Ishikawa (cell line): ENCODE measurements around the gene ADGRL3.

Experiments
- EP300 ChIP-seq: IDR thresholded peaks from 2 replicates; pipeline ENCODE4 v1.6.1; 2012; ENCODE audit warnings: borderline replicate concordance
- MAX ChIP-seq: IDR thresholded peaks from 2 replicates; pipeline ENCODE4 v1.6.1; 2012
- TAF1 ChIP-seq: IDR thresholded peaks from 2 replicates; pipeline ENCODE4 v1.6.1; 2012; ENCODE audit warnings: low read depth, mild to moderate bottlenecking
- TEAD4 ChIP-seq: IDR thresholded peaks from 2 replicates; pipeline ENCODE4 v1.6.1; 2012

GRCh38 chr4:61522312-61522711 lies 322.2 kb downstream of the ADGRL3 start:
- TF ChIP-seq TAF1 (no peak), EP300 (no peak), MAX (no peak), TEAD4 (no peak)
